GM23338 (cell line): ENCODE data around the gene CRIP3. TPM values are rescaled to one million over a fixed set of nuclear protein-coding genes. Genes with fewer than 3 reads are reported as not detected.

Experiments
- ATAC-seq: fragments of 200-7000 bp; cut with Tn5 transposase; 3 replicates; pipeline ENCODE4 v1.9.1; 2020
- DNase-seq: peaks from one replicate; pipeline ENCODE4 v3.0.0-alpha.2; 2015; ENCODE audit warnings: low spot score
- H2AFZ ChIP-seq: fragments of 200-600 bp; sonication (generic); 2 replicates; pipeline ENCODE4 v1.8.0; 2016; ENCODE audit warnings: antibody characterized with exemption, mild to moderate bottlenecking, moderate library complexity
- H3F3A ChIP-seq: fragments of 200-600 bp; sonication (generic); replicated peaks from 2 replicates; pipeline ENCODE4 v1.8.0; 2017; ENCODE audit warnings: antibody characterized with exemption, mixed run types, low read depth
- H3K27ac ChIP-seq: fragments of 200-600 bp; sonication (generic); 2 replicates; pipeline ENCODE4 v1.6.1; 2016; ENCODE audit warnings: low read depth
- H3K27me3 ChIP-seq: fragments of 200-600 bp; sonication (generic); 2 replicates; pipeline ENCODE4 v1.8.0; 2016; ENCODE audit warnings: mild to moderate bottlenecking, mixed run types, moderate library complexity; ENCODE audit not compliant: insufficient read depth
- H3K36me3 ChIP-seq: fragments of 200-600 bp; sonication (generic); 2 replicates; pipeline ENCODE4 v1.8.0; 2016; ENCODE audit warnings: mild to moderate bottlenecking; ENCODE audit not compliant: insufficient read depth
- H3K4me1 ChIP-seq: fragments of 200-600 bp; sonication (generic); 2 replicates; pipeline ENCODE4 v1.8.0; 2016; ENCODE audit warnings: mild to moderate bottlenecking, moderate library complexity; ENCODE audit not compliant: insufficient read depth
- H3K4me2 ChIP-seq: fragments of 200-600 bp; sonication (generic); 2 replicates; pipeline ENCODE4 v1.7.1; 2017; ENCODE audit warnings: mixed run types
- H3K4me3 ChIP-seq: fragments of 200-600 bp; sonication (generic); 2 replicates; pipeline ENCODE4 v1.6.1; 2016; ENCODE audit warnings: mixed run types
- H3K79me2 ChIP-seq: fragments of 200-600 bp; sonication (generic); replicated peaks from 2 replicates; pipeline ENCODE4 v1.8.0; 2017; ENCODE audit warnings: mild to moderate bottlenecking; ENCODE audit not compliant: insufficient read depth
- H3K9me2 ChIP-seq: fragments of 200-600 bp; sonication (generic); 2 replicates; pipeline ENCODE4 v1.8.0; 2017; ENCODE audit not compliant: insufficient read depth
- H4K20me1 ChIP-seq: fragments of 200-600 bp; sonication (generic); replicated peaks from 2 replicates; pipeline ENCODE4 v1.8.0; 2017; ENCODE audit warnings: mild to moderate bottlenecking; ENCODE audit not compliant: insufficient read depth
- H3K27ac Mint-ChIP-seq: 2 replicates; pipeline ENCODE4 v1.8.0; 2020; ENCODE audit warnings: inconsistent platforms, mild to moderate bottlenecking, moderate library complexity, mixed read lengths
- H3K27me3 Mint-ChIP-seq: 3 replicates; pipeline ENCODE4 v1.8.0; 2022; ENCODE audit warnings: low read depth, mild to moderate bottlenecking, moderate library complexity, mixed read lengths, inconsistent platforms; ENCODE audit not compliant: insufficient read depth, poor library complexity
- H3K36me3 Mint-ChIP-seq: 3 replicates; pipeline ENCODE4 v1.8.0; 2021; ENCODE audit warnings: low read depth, mild to moderate bottlenecking, inconsistent platforms, moderate library complexity, mixed read lengths
- H3K4me1 Mint-ChIP-seq: 3 replicates; pipeline ENCODE4 v1.8.0; 2020; ENCODE audit warnings: mild to moderate bottlenecking, inconsistent platforms, mixed read lengths
- H3K4me3 Mint-ChIP-seq: 3 replicates; pipeline ENCODE4 v1.8.0; 2021; ENCODE audit warnings: moderate library complexity, mild to moderate bottlenecking, inconsistent platforms, mixed read lengths
- H3K9me3 Mint-ChIP-seq: 3 replicates; pipeline ENCODE4 v1.8.0; 2020; ENCODE audit warnings: moderate library complexity, mild to moderate bottlenecking, inconsistent platforms, mixed read lengths
- EZH2 ChIP-seq: fragments of 200-600 bp; sonication (generic); IDR thresholded peaks from one replicate; pipeline ENCODE4 v1.8.0; 2017; ENCODE audit warnings: antibody characterized with exemption, mild to moderate bottlenecking, low read depth; ENCODE audit not compliant: unreplicated experiment
- NANOG ChIP-seq: IDR thresholded peaks from 2 replicates; pipeline ENCODE4 v1.6.1; 2016; ENCODE audit warnings: antibody characterized with exemption, borderline replicate concordance
- POLR2AphosphoS5 ChIP-seq: IDR thresholded peaks from 2 replicates; pipeline ENCODE4 v1.6.1; 2016; ENCODE audit warnings: antibody characterized with exemption, low read depth
- polyA plus RNA-seq: library from polyadenylated mRNA; unstranded; fragments of >200 nt; fragmentation: Nextera tagmentation; extraction: Ambion mirVana; gene quantifications from 2 replicates; pipeline ENCODE4 v1.2.1, GENCODE V29; 2016
- total RNA-seq: library from RNA; depleted of rRNA; stranded (reverse); fragments of >200 nt; shearing (Covaris generic); gene quantifications from 2 replicates; pipeline ENCODE4 v1.2.3, GENCODE V29; 2014
- TF ChIP-seq, protein P1 (sequence below): fragments of 250-450 bp; sonication (Bioruptor Pico); IDR thresholded peaks from 2 replicates; pipeline ENCODE4 v1.5.0; 2020; ENCODE audit warnings: mild to moderate bottlenecking, moderate library complexity
- TF ChIP-seq, protein P2 (sequence below): IDR thresholded peaks from one replicate; pipeline ENCODE4 v1.6.1; 2018; ENCODE audit warnings: antibody characterized with exemption; ENCODE audit not compliant: unreplicated experiment
- TF ChIP-seq, protein P3 (sequence below), 2 experiments: fragments of 200-600 bp in 1 of 2; sonication (generic) in 1 of 2; conservative IDR thresholded peaks; 2 replicates each; pipeline versions ENCODE4 v1.5.1 to v1.6.1; 2016 to 2017; ENCODE audit warnings: antibody characterized with exemption in 2 of 2, low read depth in 2 of 2, mild to moderate bottlenecking in 2 of 2, moderate library complexity in 1 of 2

CRIP3 gene
- total and polyA plus RNA-seq, 2 experiments from 2014 or later, result 22.0 to 36.0 TPM

DNA sequence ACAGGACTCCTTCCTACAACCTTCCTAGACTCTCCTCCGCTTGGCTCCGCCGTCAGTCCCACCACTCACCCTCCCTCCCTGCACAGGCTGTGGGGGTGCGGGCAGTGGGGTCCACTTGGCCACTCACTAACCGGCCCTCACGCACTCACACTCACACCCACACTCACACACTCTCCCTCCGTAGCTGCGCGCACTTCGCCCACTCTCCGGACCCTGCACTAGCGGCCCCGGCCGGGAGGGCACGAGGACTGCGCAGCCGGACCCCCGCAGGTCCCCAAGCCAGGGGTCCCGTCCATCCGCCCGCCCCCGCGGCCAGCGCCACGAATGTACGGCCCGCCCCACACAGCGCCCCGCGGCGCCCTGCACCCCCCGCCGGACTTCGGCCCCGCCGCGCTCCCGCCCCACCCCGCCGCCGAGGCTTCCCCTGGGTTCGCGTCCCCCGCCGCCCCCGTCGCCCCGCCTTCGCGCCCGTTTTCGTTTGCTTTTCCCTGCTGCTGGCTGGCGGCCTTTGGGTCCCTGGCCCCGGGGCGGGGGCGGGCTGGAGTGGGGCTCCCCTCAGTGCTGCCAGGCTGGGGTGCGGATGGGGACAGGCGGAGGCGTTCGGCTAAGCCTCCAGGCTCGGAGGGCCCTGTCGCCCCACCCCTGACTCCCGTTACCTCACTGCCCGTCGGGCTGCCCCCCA, 33.6 kb downstream of the CRIP3 start:
- Histone ChIP-seq H4K20me1 (no peaks in the 10 kb centered on the region), H3K36me3 (no peaks in the 10 kb centered on the region), H3K9me2 (no peaks in the 10 kb centered on the region), H3K27ac (no peak overlapping the region), H3K4me2 (peak overlapping the region; percentile 89), H3F3A (no peaks in the 10 kb centered on the region; the same call in 1 of the 2 replicates), H3K4me1 (peaks cover 29% of the 10 kb centered on the region), H2AFZ (peak overlapping the region; percentile 84), H3K27me3 (peaks cover 71% of the 10 kb centered on the region), H3K4me3 (peak overlapping the region; percentile 78), H3K79me2 (no peaks in the 10 kb centered on the region)
- Mint-ChIP-seq H3K9me3 (no peaks in the 10 kb centered on the region), H3K27ac (no peak overlapping the region), H3K4me1 (peaks cover 42% of the 10 kb centered on the region), H3K27me3 (peaks cover 50% of the 10 kb centered on the region), H3K36me3 (no peaks in the 10 kb centered on the region), H3K4me3 (peak overlapping the region; percentile 81)
- DNase-seq (peak; percentile 38), ATAC-seq (peak; percentile 6)
- TF ChIP-seq EZH2 (peak; percentile 30), NANOG (no peak), POLR2AphosphoS5 (no peak)
- TF ChIP-seq, protein P1, sequence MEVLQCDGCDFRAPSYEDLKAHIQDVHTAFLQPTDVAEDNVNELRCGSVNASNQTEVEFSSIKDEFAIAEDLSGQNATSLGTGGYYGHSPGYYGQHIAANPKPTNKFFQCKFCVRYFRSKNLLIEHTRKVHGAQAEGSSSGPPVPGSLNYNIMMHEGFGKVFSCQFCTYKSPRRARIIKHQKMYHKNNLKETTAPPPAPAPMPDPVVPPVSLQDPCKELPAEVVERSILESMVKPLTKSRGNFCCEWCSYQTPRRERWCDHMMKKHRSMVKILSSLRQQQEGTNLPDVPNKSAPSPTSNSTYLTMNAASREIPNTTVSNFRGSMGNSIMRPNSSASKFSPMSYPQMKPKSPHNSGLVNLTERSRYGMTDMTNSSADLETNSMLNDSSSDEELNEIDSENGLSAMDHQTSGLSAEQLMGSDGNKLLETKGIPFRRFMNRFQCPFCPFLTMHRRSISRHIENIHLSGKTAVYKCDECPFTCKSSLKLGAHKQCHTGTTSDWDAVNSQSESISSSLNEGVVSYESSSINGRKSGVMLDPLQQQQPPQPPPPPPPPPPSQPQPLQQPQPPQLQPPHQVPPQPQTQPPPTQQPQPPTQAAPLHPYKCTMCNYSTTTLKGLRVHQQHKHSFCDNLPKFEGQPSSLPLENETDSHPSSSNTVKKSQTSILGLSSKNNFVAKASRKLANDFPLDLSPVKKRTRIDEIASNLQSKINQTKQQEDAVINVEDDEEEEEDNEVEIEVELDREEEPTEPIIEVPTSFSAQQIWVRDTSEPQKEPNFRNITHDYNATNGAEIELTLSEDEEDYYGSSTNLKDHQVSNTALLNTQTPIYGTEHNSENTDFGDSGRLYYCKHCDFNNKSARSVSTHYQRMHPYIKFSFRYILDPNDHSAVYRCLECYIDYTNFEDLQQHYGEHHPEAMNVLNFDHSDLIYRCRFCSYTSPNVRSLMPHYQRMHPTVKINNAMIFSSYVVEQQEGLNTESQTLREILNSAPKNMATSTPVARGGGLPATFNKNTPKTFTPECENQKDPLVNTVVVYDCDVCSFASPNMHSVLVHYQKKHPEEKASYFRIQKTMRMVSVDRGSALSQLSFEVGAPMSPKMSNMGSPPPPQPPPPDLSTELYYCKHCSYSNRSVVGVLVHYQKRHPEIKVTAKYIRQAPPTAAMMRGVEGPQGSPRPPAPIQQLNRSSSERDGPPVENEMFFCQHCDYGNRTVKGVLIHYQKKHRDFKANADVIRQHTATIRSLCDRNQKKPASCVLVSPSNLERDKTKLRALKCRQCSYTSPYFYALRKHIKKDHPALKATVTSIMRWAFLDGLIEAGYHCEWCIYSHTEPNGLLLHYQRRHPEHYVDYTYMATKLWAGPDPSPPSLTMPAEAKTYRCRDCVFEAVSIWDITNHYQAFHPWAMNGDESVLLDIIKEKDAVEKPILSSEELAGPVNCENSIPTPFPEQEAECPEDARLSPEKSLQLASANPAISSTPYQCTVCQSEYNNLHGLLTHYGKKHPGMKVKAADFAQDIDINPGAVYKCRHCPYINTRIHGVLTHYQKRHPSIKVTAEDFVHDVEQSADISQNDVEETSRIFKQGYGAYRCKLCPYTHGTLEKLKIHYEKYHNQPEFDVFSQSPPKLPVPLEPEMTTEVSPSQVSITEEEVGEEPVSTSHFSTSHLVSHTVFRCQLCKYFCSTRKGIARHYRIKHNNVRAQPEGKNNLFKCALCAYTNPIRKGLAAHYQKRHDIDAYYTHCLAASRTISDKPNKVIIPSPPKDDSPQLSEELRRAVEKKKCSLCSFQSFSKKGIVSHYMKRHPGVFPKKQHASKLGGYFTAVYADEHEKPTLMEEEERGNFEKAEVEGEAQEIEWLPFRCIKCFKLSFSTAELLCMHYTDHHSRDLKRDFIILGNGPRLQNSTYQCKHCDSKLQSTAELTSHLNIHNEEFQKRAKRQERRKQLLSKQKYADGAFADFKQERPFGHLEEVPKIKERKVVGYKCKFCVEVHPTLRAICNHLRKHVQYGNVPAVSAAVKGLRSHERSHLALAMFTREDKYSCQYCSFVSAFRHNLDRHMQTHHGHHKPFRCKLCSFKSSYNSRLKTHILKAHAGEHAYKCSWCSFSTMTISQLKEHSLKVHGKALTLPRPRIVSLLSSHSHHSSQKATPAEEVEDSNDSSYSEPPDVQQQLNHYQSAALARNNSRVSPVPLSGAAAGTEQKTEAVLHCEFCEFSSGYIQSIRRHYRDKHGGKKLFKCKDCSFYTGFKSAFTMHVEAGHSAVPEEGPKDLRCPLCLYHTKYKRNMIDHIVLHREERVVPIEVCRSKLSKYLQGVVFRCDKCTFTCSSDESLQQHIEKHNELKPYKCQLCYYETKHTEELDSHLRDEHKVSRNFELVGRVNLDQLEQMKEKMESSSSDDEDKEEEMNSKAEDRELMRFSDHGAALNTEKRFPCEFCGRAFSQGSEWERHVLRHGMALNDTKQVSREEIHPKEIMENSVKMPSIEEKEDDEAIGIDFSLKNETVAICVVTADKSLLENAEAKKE (CRISPR knock-in tag), result no peak
- TF ChIP-seq, protein P2, sequence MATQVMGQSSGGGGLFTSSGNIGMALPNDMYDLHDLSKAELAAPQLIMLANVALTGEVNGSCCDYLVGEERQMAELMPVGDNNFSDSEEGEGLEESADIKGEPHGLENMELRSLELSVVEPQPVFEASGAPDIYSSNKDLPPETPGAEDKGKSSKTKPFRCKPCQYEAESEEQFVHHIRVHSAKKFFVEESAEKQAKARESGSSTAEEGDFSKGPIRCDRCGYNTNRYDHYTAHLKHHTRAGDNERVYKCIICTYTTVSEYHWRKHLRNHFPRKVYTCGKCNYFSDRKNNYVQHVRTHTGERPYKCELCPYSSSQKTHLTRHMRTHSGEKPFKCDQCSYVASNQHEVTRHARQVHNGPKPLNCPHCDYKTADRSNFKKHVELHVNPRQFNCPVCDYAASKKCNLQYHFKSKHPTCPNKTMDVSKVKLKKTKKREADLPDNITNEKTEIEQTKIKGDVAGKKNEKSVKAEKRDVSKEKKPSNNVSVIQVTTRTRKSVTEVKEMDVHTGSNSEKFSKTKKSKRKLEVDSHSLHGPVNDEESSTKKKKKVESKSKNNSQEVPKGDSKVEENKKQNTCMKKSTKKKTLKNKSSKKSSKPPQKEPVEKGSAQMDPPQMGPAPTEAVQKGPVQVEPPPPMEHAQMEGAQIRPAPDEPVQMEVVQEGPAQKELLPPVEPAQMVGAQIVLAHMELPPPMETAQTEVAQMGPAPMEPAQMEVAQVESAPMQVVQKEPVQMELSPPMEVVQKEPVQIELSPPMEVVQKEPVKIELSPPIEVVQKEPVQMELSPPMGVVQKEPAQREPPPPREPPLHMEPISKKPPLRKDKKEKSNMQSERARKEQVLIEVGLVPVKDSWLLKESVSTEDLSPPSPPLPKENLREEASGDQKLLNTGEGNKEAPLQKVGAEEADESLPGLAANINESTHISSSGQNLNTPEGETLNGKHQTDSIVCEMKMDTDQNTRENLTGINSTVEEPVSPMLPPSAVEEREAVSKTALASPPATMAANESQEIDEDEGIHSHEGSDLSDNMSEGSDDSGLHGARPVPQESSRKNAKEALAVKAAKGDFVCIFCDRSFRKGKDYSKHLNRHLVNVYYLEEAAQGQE, result no peak
- TF ChIP-seq, protein P3, sequence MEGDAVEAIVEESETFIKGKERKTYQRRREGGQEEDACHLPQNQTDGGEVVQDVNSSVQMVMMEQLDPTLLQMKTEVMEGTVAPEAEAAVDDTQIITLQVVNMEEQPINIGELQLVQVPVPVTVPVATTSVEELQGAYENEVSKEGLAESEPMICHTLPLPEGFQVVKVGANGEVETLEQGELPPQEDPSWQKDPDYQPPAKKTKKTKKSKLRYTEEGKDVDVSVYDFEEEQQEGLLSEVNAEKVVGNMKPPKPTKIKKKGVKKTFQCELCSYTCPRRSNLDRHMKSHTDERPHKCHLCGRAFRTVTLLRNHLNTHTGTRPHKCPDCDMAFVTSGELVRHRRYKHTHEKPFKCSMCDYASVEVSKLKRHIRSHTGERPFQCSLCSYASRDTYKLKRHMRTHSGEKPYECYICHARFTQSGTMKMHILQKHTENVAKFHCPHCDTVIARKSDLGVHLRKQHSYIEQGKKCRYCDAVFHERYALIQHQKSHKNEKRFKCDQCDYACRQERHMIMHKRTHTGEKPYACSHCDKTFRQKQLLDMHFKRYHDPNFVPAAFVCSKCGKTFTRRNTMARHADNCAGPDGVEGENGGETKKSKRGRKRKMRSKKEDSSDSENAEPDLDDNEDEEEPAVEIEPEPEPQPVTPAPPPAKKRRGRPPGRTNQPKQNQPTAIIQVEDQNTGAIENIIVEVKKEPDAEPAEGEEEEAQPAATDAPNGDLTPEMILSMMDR (conservative IDR thresholded peaks at IDR 0.05; ENCODE audit: low read depth in 2 of 2), result no peak
